Sigmoid colon (tissue), 4 donors: ENCODE data around the gene DPH3.

ENCODE experiments used
- EP300 ChIP-seq, 4 donors: sonication (generic); formaldehyde crosslinking; IDR thresholded peaks; one replicate each; pipeline ENCODE4 v1.6.1; 2017; ENCODE audit warnings: antibody characterized with exemption in 4 of 4
- POLR2A ChIP-seq, 2 donors: fragments of 450-650 bp; IDR thresholded peaks; one replicate each; pipeline ENCODE4 v1.6.1; 2016; ENCODE audit warnings: antibody characterized with exemption in 2 of 2, mild to moderate bottlenecking in 2 of 2, moderate library complexity in 2 of 2
- POLR2AphosphoS5 ChIP-seq, 4 donors: sonication (generic); formaldehyde crosslinking; IDR thresholded peaks; one replicate each; pipeline ENCODE4 v1.6.1; 2017; ENCODE audit warnings: antibody characterized with exemption in 4 of 4
- TF ChIP-seq, protein P1 (sequence below), 4 experiments: fragments of 450-650 bp in 3 of 4; fragments of 200-600 bp in 1 of 4; IDR thresholded peaks; one replicate each; pipeline ENCODE4 v1.5.1; 2016 to 2019; ENCODE audit warnings: antibody characterized with exemption in 4 of 4, mild to moderate bottlenecking in 3 of 4, moderate library complexity in 2 of 4

DNA sequence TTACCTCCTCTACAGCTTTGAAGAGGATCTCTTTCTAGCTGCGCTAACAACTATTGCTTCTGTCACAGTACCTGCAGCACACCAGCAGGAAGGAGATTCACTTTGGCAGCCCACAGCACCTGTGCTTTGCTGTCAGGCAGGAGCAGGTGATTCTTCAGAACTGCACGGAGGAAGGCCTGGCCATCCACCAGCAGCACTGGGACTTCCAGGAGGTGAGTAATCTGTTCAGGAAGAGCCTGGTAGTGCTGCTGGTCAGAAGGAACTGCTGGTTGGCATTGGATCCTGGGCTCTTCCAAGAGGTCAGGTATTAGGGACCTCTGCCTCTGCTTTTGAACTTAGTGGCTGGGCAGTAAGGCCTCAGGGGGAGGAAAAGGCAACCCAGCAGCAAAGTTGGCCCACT, 42.2 kb downstream of the DPH3 start:
- TF ChIP-seq POLR2A (IDR thresholded peaks at IDR 0.05) (no peak), POLR2AphosphoS5 (IDR thresholded peaks at IDR 0.05) (no peak), EP300 (IDR thresholded peaks at IDR 0.05) (no peak)
- TF ChIP-seq, protein P1, sequence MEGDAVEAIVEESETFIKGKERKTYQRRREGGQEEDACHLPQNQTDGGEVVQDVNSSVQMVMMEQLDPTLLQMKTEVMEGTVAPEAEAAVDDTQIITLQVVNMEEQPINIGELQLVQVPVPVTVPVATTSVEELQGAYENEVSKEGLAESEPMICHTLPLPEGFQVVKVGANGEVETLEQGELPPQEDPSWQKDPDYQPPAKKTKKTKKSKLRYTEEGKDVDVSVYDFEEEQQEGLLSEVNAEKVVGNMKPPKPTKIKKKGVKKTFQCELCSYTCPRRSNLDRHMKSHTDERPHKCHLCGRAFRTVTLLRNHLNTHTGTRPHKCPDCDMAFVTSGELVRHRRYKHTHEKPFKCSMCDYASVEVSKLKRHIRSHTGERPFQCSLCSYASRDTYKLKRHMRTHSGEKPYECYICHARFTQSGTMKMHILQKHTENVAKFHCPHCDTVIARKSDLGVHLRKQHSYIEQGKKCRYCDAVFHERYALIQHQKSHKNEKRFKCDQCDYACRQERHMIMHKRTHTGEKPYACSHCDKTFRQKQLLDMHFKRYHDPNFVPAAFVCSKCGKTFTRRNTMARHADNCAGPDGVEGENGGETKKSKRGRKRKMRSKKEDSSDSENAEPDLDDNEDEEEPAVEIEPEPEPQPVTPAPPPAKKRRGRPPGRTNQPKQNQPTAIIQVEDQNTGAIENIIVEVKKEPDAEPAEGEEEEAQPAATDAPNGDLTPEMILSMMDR (IDR thresholded peaks at IDR 0.05): no peak
